ENCODE results near the gene FAR1. TPM values are rescaled to one million over a fixed set of nuclear protein-coding genes. Genes with fewer than 3 reads are reported as not detected.

FAR1 gene
- polyA plus RNA-seq, 1 donor from 2014 or later = 110 TPM

DNA sequence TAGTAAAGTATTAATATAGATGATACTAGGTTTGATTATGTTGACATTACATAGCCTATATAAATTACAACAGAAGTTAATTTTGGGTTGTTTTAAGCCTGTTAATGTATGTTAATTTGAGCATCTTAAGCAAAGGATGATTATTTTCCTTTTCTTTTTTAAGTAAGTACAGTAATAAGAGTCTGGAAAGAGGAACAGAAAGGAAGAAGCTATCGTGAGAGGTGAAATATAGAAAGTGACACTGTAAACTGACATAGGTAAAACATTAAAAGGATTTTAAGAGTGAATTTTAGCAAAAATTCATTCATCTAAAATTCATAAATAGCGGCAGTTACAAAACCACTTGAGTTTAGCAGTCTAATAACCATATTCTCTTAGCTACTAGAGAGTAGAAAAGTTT lies 45.5 kb downstream of the FAR1 start:
- H3F3A ChIP-seq (ENCODE audit: insufficient read depth, low read length, poor library complexity, severe bottlenecking) = no peaks in the 10 kb centered on the region
- peaks cover 10% of the 10 kb centered on the region for H3K36me3 ChIP-seq (ENCODE audit: insufficient read depth, low read length)
- no peaks in the 10 kb centered on the region for H4K20me1 ChIP-seq (ENCODE audit: insufficient read depth)
- no peak overlapping the region for H2AFZ ChIP-seq (ENCODE audit: low read depth, low read length)
- H3K4me3 ChIP-seq (ENCODE audit: low read length) = no peak overlapping the region
- H3K9me3 ChIP-seq (ENCODE audit: low read length) = no peaks in the 10 kb centered on the region
- H3K9ac ChIP-seq (ENCODE audit: low read length) = no peak overlapping the region
- no peaks in the 10 kb centered on the region for H3K9me2 ChIP-seq (ENCODE audit: insufficient read depth, low read length)
- no peak overlapping the region for H3K27ac ChIP-seq (ENCODE audit: low read length)
- H3K27me3 ChIP-seq (ENCODE audit: insufficient read depth, low read depth, low read length) = no peaks in the 10 kb centered on the region
- TF ChIP-seq POLR2AphosphoS5 (IDR thresholded peaks at IDR 0.05) = no peak
- TF ChIP-seq RAD21 (conservative IDR thresholded peaks at IDR 0.05) = no peak
- TF ChIP-seq, protein P1, sequence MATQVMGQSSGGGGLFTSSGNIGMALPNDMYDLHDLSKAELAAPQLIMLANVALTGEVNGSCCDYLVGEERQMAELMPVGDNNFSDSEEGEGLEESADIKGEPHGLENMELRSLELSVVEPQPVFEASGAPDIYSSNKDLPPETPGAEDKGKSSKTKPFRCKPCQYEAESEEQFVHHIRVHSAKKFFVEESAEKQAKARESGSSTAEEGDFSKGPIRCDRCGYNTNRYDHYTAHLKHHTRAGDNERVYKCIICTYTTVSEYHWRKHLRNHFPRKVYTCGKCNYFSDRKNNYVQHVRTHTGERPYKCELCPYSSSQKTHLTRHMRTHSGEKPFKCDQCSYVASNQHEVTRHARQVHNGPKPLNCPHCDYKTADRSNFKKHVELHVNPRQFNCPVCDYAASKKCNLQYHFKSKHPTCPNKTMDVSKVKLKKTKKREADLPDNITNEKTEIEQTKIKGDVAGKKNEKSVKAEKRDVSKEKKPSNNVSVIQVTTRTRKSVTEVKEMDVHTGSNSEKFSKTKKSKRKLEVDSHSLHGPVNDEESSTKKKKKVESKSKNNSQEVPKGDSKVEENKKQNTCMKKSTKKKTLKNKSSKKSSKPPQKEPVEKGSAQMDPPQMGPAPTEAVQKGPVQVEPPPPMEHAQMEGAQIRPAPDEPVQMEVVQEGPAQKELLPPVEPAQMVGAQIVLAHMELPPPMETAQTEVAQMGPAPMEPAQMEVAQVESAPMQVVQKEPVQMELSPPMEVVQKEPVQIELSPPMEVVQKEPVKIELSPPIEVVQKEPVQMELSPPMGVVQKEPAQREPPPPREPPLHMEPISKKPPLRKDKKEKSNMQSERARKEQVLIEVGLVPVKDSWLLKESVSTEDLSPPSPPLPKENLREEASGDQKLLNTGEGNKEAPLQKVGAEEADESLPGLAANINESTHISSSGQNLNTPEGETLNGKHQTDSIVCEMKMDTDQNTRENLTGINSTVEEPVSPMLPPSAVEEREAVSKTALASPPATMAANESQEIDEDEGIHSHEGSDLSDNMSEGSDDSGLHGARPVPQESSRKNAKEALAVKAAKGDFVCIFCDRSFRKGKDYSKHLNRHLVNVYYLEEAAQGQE (IDR thresholded peaks at IDR 0.05; ENCODE audit: borderline replicate concordance) = no peak
- no peak for TF ChIP-seq EP300 (conservative IDR thresholded peaks at IDR 0.05; ENCODE audit: poor library complexity, severe bottlenecking)
- TF ChIP-seq, protein P2, sequence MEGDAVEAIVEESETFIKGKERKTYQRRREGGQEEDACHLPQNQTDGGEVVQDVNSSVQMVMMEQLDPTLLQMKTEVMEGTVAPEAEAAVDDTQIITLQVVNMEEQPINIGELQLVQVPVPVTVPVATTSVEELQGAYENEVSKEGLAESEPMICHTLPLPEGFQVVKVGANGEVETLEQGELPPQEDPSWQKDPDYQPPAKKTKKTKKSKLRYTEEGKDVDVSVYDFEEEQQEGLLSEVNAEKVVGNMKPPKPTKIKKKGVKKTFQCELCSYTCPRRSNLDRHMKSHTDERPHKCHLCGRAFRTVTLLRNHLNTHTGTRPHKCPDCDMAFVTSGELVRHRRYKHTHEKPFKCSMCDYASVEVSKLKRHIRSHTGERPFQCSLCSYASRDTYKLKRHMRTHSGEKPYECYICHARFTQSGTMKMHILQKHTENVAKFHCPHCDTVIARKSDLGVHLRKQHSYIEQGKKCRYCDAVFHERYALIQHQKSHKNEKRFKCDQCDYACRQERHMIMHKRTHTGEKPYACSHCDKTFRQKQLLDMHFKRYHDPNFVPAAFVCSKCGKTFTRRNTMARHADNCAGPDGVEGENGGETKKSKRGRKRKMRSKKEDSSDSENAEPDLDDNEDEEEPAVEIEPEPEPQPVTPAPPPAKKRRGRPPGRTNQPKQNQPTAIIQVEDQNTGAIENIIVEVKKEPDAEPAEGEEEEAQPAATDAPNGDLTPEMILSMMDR (IDR thresholded peaks at IDR 0.05; ENCODE audit: poor library complexity, severe bottlenecking) = no peak
- no peak for TF ChIP-seq MXI1 (conservative IDR thresholded peaks at IDR 0.05; ENCODE audit: poor library complexity, severe bottlenecking)
- TF ChIP-seq TAF1 (IDR thresholded peaks at IDR 0.05; ENCODE audit: low read depth) = no peak
- no peak for TF ChIP-seq SMC3 (conservative IDR thresholded peaks at IDR 0.05; ENCODE audit: poor library complexity)
- H3K79me2 ChIP-seq (replicated peaks; ENCODE audit: insufficient read depth, low read length) = no peaks in the 10 kb centered on the region
- no peak overlapping the region for H3K4me2 ChIP-seq (ENCODE audit: low read length)

DNA sequence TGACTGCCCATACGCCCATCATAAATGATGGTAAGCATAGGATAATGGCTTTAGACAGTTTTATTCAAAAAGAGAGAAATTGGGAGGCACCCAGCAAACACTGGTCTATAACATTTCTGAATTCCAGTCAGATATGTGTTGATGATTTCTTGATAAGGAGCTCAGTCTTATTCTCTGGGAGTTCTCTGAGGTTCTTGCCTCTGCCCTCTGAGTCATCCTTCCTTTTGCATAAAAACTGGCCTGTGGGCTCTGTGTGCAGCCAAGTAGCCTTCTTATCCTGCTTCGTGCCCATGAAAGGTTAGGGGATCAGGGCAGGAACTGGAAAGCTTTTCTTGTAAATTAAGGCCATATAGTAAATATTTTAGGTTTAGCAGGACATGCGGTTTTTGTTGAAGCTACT lies 48.9 kb downstream of the FAR1 start:
- Histone ChIP-seq H4K20me1 (ENCODE audit: insufficient read depth) (no peaks in the 10 kb centered on the region), H3K4me2 (ENCODE audit: low read length) (no peak overlapping the region), H3K9me3 (ENCODE audit: low read length) (no peaks in the 10 kb centered on the region), H3K9me2 (ENCODE audit: insufficient read depth, low read length) (no peaks in the 10 kb centered on the region), H3K27me3 (ENCODE audit: insufficient read depth, low read depth, low read length) (no peaks in the 10 kb centered on the region), H3F3A (ENCODE audit: insufficient read depth, low read length, poor library complexity, severe bottlenecking) (no peaks in the 10 kb centered on the region), H3K36me3 (ENCODE audit: insufficient read depth, low read length) (peaks cover 6% of the 10 kb centered on the region), H3K79me2 (replicated peaks; ENCODE audit: insufficient read depth, low read length) (no peaks in the 10 kb centered on the region), H2AFZ (ENCODE audit: low read depth, low read length) (no peak overlapping the region), H3K27ac (ENCODE audit: low read length) (no peak overlapping the region), H3K4me3 (ENCODE audit: low read length) (no peak overlapping the region), H3K9ac (ENCODE audit: low read length) (no peak overlapping the region)
- TF ChIP-seq, protein P2 (IDR thresholded peaks at IDR 0.05; ENCODE audit: poor library complexity, severe bottlenecking) = no peak
- no peak for TF ChIP-seq MXI1 (conservative IDR thresholded peaks at IDR 0.05; ENCODE audit: poor library complexity, severe bottlenecking)
- TF ChIP-seq, protein P1 (IDR thresholded peaks at IDR 0.05; ENCODE audit: borderline replicate concordance) = no peak
- TF ChIP-seq EP300 (conservative IDR thresholded peaks at IDR 0.05; ENCODE audit: poor library complexity, severe bottlenecking) = no peak
- no peak for TF ChIP-seq SMC3 (conservative IDR thresholded peaks at IDR 0.05; ENCODE audit: poor library complexity)
- no peak for TF ChIP-seq EZH2 (IDR thresholded peaks at IDR 0.05; ENCODE audit: borderline replicate concordance, insufficient read depth, low read length, poor library complexity, severe bottlenecking)
